NCI-H2081 (cell line): ENCODE data around the gene SSX2IP.
"Not testable (repeated sequence)": the region's sequence is repeated elsewhere in the genome, so short reads cannot be mapped to it uniquely, and the experiment has no call there.

Experiments used
- DNase-seq, 2 experiments: peaks; one replicate each; lab custom pipeline; 2025; lab: John Stamatoyannopoulos, UW

Gene SSX2IP

GRCh38 chr1:84617349-84617748, 72.9 kb downstream of the SSX2IP start:
- no peak for DNase-seq

- DNase-seq: no peak
Measured at GRCh38 chr1:84615790-84616189, 74.5 kb downstream of the SSX2IP start.

GRCh38 chr1:84613887-84614286, 76.4 kb downstream of the SSX2IP start:
- DNase-seq: no peak

GRCh38 chr1:84613026-84613425, 77.2 kb downstream of the SSX2IP start:
- DNase-seq: no peak

- DNase-seq: no peak
Measured at GRCh38 chr1:84611796-84612195, 78.5 kb downstream of the SSX2IP start.

- no peak for DNase-seq
Measured at GRCh38 chr1:84611091-84611490, 79.2 kb downstream of the SSX2IP start.

GRCh38 chr1:84606977-84607376, 83.3 kb downstream of the SSX2IP start:
- no peak for DNase-seq

GRCh38 chr1:84605157-84605556, 85.1 kb downstream of the SSX2IP start:
- no peak for DNase-seq

GRCh38 chr1:84603941-84604830, 86.1 kb downstream of the SSX2IP start:
- DNase-seq: no peak

- DNase-seq: no peak
Measured at GRCh38 chr1:84603223-84603622, 87.0 kb downstream of the SSX2IP start.

GRCh38 chr1:84600796-84601195, 89.5 kb downstream of the SSX2IP start:
- no peak for DNase-seq

GRCh38 chr1:84598846-84599741, 91.2 kb downstream of the SSX2IP start:
- no peak for DNase-seq

GRCh38 chr1:84598418-84598817, 91.8 kb downstream of the SSX2IP start:
- no peak for DNase-seq

- DNase-seq: no peak
Measured at GRCh38 chr1:84597011-84597410, 93.2 kb downstream of the SSX2IP start.

GRCh38 chr1:84594959-84595358, 95.3 kb downstream of the SSX2IP start:
- not testable (repeated sequence) for DNase-seq
